GM15510 (cell line): ENCODE results near the gene ADGRV1.

Experiments
- POLR2A ChIP-seq: IDR thresholded peaks from 3 replicates; pipeline ENCODE4 v1.6.1; 2011; ENCODE audit warnings: borderline replicate concordance; ENCODE audit not compliant: insufficient read length; ENCODE audit errors: extremely low read depth

The ADGRV1 gene

GRCh38 chr5:90626493-90626892 lies 67.9 kb downstream of the ADGRV1 start:
- TF ChIP-seq POLR2A, result no peak

DNA sequence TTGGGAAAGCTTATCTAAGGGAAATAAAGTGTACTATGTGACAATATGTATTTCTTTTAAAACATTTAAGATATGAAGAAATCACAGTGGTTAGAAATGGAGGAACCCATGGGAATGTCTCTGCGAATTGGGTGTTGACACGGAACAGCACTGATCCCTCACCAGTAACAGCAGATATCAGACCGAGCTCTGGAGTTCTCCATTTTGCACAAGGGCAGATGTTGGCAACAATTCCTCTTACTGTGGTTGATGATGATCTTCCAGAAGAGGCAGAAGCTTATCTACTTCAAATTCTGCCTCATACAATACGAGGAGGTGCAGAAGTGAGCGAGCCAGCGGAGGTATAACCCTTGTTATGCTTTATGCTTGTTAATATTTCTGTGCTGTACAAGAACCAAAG lies 69.9 kb downstream of the ADGRV1 start:
- TF ChIP-seq POLR2A, result no peak

- TF ChIP-seq POLR2A, result no peak
Observed at GRCh38 chr5:90632791-90633190, 74.2 kb downstream of the ADGRV1 start.

GRCh38 chr5:90636948-90637347 lies 78.4 kb downstream of the ADGRV1 start:
- TF ChIP-seq POLR2A, result no peak

DNA sequence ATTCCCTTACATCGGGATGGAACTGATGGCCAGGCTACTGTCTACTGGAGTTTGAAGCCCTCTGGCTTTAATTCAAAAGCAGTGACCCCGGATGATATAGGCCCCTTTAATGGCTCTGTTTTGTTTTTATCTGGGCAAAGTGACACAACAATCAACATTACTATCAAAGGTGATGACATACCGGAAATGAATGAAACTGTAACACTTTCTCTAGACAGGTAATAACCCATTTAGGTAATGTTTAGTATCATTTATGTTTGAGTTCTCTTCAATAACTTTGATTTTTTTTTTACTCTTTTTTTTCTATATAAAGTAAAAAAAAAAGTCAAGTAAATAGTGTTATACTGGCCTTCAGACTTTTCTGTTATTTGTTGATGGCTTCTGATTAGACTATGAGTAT lies 79.1 kb downstream of the ADGRV1 start:
- no peak for TF ChIP-seq POLR2A

DNA sequence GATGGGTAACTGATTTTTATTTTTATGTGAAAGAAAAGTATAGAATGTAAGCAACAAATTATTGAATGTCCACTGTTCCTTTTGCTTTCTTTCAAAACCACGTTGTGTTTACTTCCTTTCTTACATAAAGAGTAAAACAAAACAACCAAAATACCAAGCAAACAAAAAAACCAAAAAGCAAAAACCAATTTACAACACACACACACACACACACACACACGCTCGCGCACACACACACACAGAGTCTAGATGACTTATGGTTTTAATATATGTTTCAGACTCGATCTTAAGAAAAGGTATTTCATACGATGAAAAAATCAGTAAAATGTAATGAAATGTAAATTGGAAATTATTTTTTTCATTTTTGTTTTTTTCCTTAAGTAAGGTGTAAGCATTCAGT lies 80.3 kb downstream of the ADGRV1 start:
- TF ChIP-seq POLR2A, result no peak

DNA sequence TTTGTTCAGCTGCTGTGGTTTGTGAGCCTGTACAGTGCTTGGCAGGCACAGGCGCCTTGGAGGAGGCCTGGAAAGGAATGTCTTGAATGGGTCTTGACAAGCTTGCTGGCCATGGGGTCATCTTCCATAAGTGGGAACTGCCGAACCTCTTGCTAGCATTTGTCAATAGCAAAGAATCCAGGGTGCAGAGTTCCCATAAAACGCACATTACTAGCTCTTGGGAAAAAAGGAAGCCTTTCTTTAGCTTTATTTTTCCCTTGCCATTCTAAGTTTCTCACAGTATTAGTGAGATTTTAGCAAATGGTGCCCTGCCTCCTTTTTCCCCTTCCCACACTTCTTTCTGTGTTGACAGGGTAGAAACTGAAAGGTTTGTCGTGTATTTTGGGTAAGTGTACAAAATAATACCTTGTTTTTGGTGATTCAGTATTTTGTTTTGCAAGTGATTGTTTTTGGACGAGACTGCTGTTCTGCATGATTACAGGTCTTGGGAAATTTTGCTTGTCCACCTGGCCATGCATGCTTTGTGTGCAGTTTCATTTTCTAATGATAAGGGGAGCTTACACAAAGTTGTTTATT lies 82.0 kb downstream of the ADGRV1 start:
- no peak for TF ChIP-seq POLR2A

GRCh38 chr5:90641528-90641927 lies 82.9 kb downstream of the ADGRV1 start:
- no peak for TF ChIP-seq POLR2A

- no peak for TF ChIP-seq POLR2A
Observed at GRCh38 chr5:90642706-90643229, 84.2 kb downstream of the ADGRV1 start.

GRCh38 chr5:90644132-90644531 lies 85.5 kb downstream of the ADGRV1 start:
- no peak for TF ChIP-seq POLR2A

GRCh38 chr5:90645024-90645610 lies 86.5 kb downstream of the ADGRV1 start:
- TF ChIP-seq POLR2A, result no peak

GRCh38 chr5:90650767-90651166 lies 92.2 kb downstream of the ADGRV1 start:
- TF ChIP-seq POLR2A, result no peak

DNA sequence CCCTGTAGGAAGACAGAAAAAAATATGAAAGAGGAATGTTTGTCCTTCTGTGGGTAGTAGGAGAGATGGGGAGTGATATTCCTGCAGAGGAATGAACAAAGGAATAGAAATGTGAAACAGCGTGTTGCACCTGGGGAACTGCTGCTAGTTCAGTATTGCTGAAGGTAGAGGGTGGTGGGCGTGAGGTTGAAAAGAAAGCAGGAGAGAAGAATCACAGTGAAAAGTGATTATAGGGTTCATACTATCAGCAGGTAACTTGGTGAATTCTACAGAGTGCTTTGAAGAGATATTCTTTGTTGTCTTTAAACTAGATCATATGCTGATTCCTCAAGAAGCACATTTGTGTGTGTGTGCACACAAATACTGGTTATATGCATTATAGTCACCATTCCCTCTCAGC lies 95.6 kb downstream of the ADGRV1 start:
- TF ChIP-seq POLR2A, result no peak

- no peak for TF ChIP-seq POLR2A
Observed at GRCh38 chr5:90655423-90655822, 96.8 kb downstream of the ADGRV1 start.

DNA sequence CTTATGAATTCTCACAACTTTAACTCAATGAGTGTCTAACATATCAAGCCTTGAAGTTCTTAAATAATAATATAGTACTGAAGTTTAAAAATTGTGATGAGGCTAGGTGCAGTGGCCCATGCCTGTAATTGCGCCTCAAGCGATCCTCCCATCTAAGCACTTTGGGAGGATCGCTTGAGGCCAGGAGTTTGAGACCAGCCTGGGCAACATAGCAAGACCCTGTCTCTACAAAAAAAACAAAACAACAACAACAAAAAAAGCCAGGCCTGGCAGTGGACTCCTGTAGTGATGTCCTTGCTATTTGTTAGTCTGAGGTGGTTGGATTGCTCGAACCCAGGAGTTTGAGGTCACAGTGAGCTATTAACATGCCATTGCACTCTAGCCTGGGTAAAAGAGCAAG lies 98.4 kb downstream of the ADGRV1 start:
- TF ChIP-seq POLR2A, result no peak

GRCh38 chr5:90657788-90658187 lies 99.2 kb downstream of the ADGRV1 start:
- no peak for TF ChIP-seq POLR2A
